ENCODE results near the gene MMD. TPM values are rescaled to one million over a fixed set of nuclear protein-coding genes. Genes with fewer than 3 reads are reported as not detected.
A peak's percentile ranks its signal among the peaks of the same experiment; 100 is the strongest.
"Not testable (repeated sequence)": the region's sequence is repeated elsewhere in the genome, so short reads cannot be mapped to it uniquely, and the experiment has no call there.

MMD gene
- total RNA-seq, 2 donors from 2014 or later = 21.4 to 114 TPM

GRCh38 chr17:55436224-55437158 lies 14.9 kb upstream of the MMD start:
- no peak for DNase-seq
- peaks cover 39% of the 10 kb centered on the region for H3K27me3 Mint-ChIP-seq
- H3K27ac Mint-ChIP-seq = no peak overlapping the region
- H3K4me3 Mint-ChIP-seq = no peak overlapping the region
- peaks cover 3% of the 10 kb centered on the region for H3K36me3 Mint-ChIP-seq (ENCODE audit: low read depth)
- no peak for ATAC-seq
- no peaks in the 10 kb centered on the region for H3K9me3 ChIP-seq (ENCODE audit: control insufficient read depth, low read length, poor library complexity, severe bottlenecking)
- peaks cover 17% of the 10 kb centered on the region for H3K4me1 Mint-ChIP-seq

GRCh38 chr17:55435408-55435807 lies 13.8 kb upstream of the MMD start:
- H3K4me1 Mint-ChIP-seq = peaks cover 20% of the 10 kb centered on the region
- DNase-seq (no peak), ATAC-seq (no peak)
- H3K9me3 ChIP-seq (ENCODE audit: control insufficient read depth, low read length, poor library complexity, severe bottlenecking) = no peaks in the 10 kb centered on the region
- H3K36me3 Mint-ChIP-seq (ENCODE audit: low read depth) = peaks cover 3% of the 10 kb centered on the region
- no peak overlapping the region for H3K4me3 Mint-ChIP-seq
- H3K27me3 Mint-ChIP-seq = peaks cover 39% of the 10 kb centered on the region
- H3K27ac Mint-ChIP-seq = no peak overlapping the region

GRCh38 chr17:55434721-55435120 lies 13.1 kb upstream of the MMD start:
- ATAC-seq = no peak

GRCh38 chr17:55433629-55434422 lies 12.2 kb upstream of the MMD start:
- peaks cover 20% of the 10 kb centered on the region for H3K4me1 Mint-ChIP-seq
- H3K27ac Mint-ChIP-seq = no peak overlapping the region
- peaks cover 35% of the 10 kb centered on the region for H3K27me3 Mint-ChIP-seq
- no peak for ATAC-seq
- no peak for DNase-seq
- H3K36me3 Mint-ChIP-seq (ENCODE audit: low read depth) = peaks cover 3% of the 10 kb centered on the region
- H3K9me3 ChIP-seq (ENCODE audit: control insufficient read depth, low read length, poor library complexity, severe bottlenecking) = no peaks in the 10 kb centered on the region
- no peak overlapping the region for H3K4me3 Mint-ChIP-seq

More at GRCh38 chr17:55434721-55435120, 13.1 kb upstream of the MMD start:
- no peak for DNase-seq
- H3K9me3 ChIP-seq (ENCODE audit: control insufficient read depth, low read length, poor library complexity, severe bottlenecking) = no peaks in the 10 kb centered on the region
- Mint-ChIP-seq H3K4me3 (no peak overlapping the region), H3K27ac (no peak overlapping the region), H3K27me3 (peaks cover 39% of the 10 kb centered on the region), H3K36me3 (ENCODE audit: low read depth) (peaks cover 3% of the 10 kb centered on the region), H3K4me1 (peaks cover 20% of the 10 kb centered on the region)

GRCh38 chr17:55433029-55433628 lies 11.5 kb upstream of the MMD start:
- no peaks in the 10 kb centered on the region for H3K9me3 ChIP-seq (ENCODE audit: control insufficient read depth, low read length, poor library complexity, severe bottlenecking)
- ATAC-seq = no peak
- Mint-ChIP-seq H3K4me1 (peaks cover 20% of the 10 kb centered on the region), H3K27ac (no peak overlapping the region), H3K4me3 (no peak overlapping the region), H3K27me3 (peaks cover 39% of the 10 kb centered on the region), H3K36me3 (ENCODE audit: low read depth) (peaks cover 3% of the 10 kb centered on the region)
- no peak for DNase-seq

- no peak overlapping the region for H3K4me3 Mint-ChIP-seq
Measured at GRCh38 chr17:55432358-55433028, 10.9 kb upstream of the MMD start.

GRCh38 chr17:55431914-55432313 lies 10.3 kb upstream of the MMD start:
- DNase-seq; H3K27ac Mint-ChIP-seq; ATAC-seq; H3K9me3 ChIP-seq (ENCODE audit: control insufficient read depth, low read length, poor library complexity, severe bottlenecking); H3K4me3 Mint-ChIP-seq; H3K36me3 Mint-ChIP-seq (ENCODE audit: low read depth): not testable (repeated sequence)
- H3K4me1 Mint-ChIP-seq = peaks cover 14% of the 10 kb centered on the region
- H3K27me3 Mint-ChIP-seq = peaks cover 33% of the 10 kb centered on the region

More at GRCh38 chr17:55432358-55433028, 10.9 kb upstream of the MMD start:
- no peak for DNase-seq
- peaks cover 37% of the 10 kb centered on the region for H3K27me3 Mint-ChIP-seq
- H3K27ac Mint-ChIP-seq = no peak overlapping the region
- H3K36me3 Mint-ChIP-seq (ENCODE audit: low read depth) = no peaks in the 10 kb centered on the region
- H3K9me3 ChIP-seq (ENCODE audit: control insufficient read depth, low read length, poor library complexity, severe bottlenecking) = no peaks in the 10 kb centered on the region
- ATAC-seq = peak; percentile 52
- peaks cover 16% of the 10 kb centered on the region for H3K4me1 Mint-ChIP-seq

- Mint-ChIP-seq H3K27me3 (peaks cover 30% of the 10 kb centered on the region), H3K4me3 (no peak overlapping the region), H3K36me3 (ENCODE audit: low read depth) (no peaks in the 10 kb centered on the region), H3K27ac (no peak overlapping the region), H3K4me1 (peaks cover 14% of the 10 kb centered on the region)
- DNase-seq = no peak
- no peak for ATAC-seq
- no peaks in the 10 kb centered on the region for H3K9me3 ChIP-seq (ENCODE audit: control insufficient read depth, low read length, poor library complexity, severe bottlenecking)
Measured at GRCh38 chr17:55430541-55431288, 9.1 kb upstream of the MMD start.

- ATAC-seq (no peak), DNase-seq (no peak)
- H3K36me3 Mint-ChIP-seq (ENCODE audit: low read depth) = no peaks in the 10 kb centered on the region
- H3K4me1 Mint-ChIP-seq = peaks cover 8% of the 10 kb centered on the region
- peaks cover 40% of the 10 kb centered on the region for H3K27me3 Mint-ChIP-seq
- H3K4me3 Mint-ChIP-seq = no peak overlapping the region
- H3K27ac Mint-ChIP-seq = no peak overlapping the region
- H3K9me3 ChIP-seq (ENCODE audit: control insufficient read depth, low read length, poor library complexity, severe bottlenecking) = no peaks in the 10 kb centered on the region
Measured at GRCh38 chr17:55427587-55427882, 5.9 kb upstream of the MMD start.

- Mint-ChIP-seq H3K27ac (no peak overlapping the region), H3K4me1 (peaks cover 7% of the 10 kb centered on the region), H3K27me3 (peaks cover 38% of the 10 kb centered on the region), H3K36me3 (ENCODE audit: low read depth) (no peaks in the 10 kb centered on the region), H3K4me3 (no peak overlapping the region)
- no peaks in the 10 kb centered on the region for H3K9me3 ChIP-seq (ENCODE audit: control insufficient read depth, low read length, poor library complexity, severe bottlenecking)
- no peak for DNase-seq
- no peak for ATAC-seq
Measured at GRCh38 chr17:55426851-55427586, 5.4 kb upstream of the MMD start.

- Mint-ChIP-seq H3K27ac (no peak overlapping the region), H3K36me3 (ENCODE audit: low read depth) (no peaks in the 10 kb centered on the region), H3K27me3 (peaks cover 38% of the 10 kb centered on the region), H3K4me1 (peaks cover 11% of the 10 kb centered on the region), H3K4me3 (no peak overlapping the region)
- ATAC-seq = no peak
- H3K9me3 ChIP-seq (ENCODE audit: control insufficient read depth, low read length, poor library complexity, severe bottlenecking) = no peaks in the 10 kb centered on the region
- no peak for DNase-seq
Measured at GRCh38 chr17:55424893-55425540, 3.4 kb upstream of the MMD start.

Data from T-helper 17 cell (primary cell).